GM18861 (cell line): ENCODE results near the gene FAM9A.
"Not testable (repeated sequence)": the region's sequence is repeated elsewhere in the genome, so short reads cannot be mapped to it uniquely, and the experiment has no call there.

Experiments used
- ATAC-seq: cut with Tn5 transposase; IDR thresholded peaks from one replicate; pipeline ENCODE4 v1.9.1; 2021; ENCODE audit not compliant: unreplicated experiment

The FAM9A gene

DNA sequence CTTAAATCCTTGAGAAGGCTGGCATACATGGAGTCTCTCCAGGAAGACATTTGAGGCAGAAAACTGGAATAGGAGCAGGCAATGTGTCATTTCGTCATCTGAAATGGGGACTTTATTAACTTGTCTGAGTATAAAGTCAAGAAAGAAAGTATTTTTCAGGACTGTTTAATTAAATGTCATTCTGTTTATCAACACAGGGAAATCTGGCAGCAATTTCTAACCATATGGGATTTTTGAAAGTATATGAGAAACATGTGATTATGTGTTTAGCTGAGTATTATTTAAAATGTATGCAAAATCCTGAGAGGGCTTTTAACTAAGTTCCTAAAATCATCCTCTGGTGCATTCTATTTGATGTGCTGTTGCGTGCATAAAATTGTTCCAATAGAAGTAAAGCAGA is 3.9 kb upstream of the FAM9A start:
- ATAC-seq: no peak

- ATAC-seq: no peak
Observed at GRCh38 chrX:8803326-8803725, 2.1 kb upstream of the FAM9A start.

DNA sequence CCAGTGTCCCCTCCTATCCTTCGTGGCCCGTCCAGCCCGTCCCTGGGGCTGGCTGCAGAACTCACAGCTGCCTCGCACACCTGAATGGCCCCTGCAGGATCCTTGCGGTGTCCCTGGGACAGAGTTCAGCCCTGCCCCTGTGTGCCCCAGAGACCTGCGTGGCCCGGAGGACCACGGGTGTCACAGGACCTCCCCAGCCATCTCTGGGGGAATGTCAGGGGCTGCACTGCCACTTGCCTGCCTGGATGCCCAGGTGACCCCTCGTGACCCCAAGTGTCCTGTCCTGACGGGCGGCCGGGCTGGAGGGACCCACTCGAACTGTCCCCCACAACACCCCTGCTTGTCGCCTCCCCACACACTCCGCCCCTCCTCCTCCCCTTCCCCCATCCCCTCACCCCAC is 832 bp downstream of the FAM9A start:
- not testable (repeated sequence) for ATAC-seq

DNA sequence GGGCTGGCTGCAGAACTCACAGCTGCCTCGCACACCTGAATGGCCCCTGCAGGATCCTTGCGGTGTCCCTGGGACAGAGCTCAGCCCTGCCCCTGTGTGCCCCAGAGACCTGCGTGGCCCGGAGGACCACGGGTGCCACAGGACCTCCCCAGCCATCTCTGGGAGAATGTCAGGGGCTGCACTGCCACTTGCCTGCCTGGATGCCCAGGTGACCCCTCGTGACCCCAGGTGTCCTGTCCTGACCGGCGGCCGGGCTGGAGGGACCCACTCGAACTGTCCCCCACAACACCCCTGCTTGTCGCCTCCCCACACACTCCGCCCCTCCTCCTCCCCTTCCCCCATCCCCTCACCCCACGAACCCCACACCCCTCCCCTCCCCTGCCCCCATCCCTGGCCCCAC is 1.9 kb downstream of the FAM9A start:
- not testable (repeated sequence) for ATAC-seq

DNA sequence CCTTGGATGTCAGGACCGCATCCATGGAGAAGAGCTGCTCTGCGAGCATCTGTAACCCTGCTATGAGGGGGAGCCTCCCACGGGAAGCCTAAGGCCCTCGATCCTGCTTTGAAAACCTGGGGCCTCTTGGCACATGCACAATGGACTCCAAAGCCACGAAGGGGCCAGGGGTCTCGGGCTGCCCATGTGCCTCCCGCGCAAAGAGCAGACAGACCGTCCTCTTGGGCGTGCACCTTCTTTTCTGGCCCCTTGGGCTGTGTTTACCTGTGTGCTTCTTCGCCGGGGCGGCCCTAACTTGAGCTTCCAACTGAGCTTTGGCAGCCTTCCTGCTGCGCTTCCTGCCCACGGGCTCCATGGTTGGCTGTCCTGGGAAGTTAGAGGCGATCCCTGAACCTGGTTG is 2.5 kb downstream of the FAM9A start:
- ATAC-seq: not testable (repeated sequence)

DNA sequence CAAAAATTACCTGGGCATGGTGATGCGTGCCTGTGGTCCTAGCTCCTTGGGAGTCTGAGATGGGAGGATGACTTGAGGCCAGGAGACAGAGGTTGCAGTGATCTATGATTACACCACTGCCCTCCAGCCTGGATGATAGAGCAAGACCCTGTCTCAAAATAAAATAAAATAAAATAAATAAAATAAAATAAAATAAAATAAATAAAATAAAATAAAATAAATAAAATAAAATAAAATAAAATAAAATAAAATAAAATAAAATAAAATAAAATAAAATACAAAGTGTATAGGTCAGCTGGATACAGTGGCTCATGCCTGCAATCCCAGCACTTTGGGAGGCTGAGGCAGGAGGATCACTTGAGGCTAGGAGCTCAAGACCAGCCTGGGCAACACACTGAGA is 14.1 kb downstream of the FAM9A start:
- not testable (repeated sequence) for ATAC-seq

GRCh38 chrX:8784162-8784561 is 17.0 kb downstream of the FAM9A start:
- no peak for ATAC-seq

- no peak for ATAC-seq
Observed at GRCh38 chrX:8783714-8784098, 17.5 kb downstream of the FAM9A start.

DNA sequence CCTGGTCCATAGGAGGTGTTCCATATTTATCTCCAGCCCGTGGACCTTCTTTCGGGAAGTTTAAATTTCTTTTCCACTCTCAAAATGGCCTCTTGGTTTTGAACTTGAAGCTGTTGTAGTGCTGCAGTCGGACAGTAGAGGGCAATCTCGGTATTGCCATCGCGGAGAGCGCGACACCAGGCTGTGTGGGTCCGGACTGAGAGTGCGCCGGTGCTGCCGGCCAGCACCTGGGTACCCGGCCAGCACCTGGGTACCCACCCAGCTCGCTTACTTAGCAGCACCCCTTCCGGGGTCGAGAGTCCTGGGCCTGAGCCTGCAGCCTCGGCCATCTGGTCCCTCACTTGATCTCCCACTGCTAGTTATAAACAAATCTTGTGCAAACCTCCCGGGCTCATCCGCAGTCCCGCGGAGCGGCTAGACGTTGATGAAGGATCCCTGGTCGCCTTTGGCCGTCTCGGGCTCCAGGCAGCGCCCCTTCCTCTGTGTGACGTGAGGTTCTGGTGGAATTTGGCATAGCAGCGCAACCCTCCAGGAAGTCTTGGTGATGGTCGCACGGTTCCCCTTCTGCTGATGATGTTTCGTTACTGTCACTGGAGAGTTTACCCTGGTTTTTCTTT is 18.0 kb downstream of the FAM9A start:
- ATAC-seq: no peak

- ATAC-seq: no peak
Observed at GRCh38 chrX:8782595-8782994, 18.6 kb downstream of the FAM9A start.

DNA sequence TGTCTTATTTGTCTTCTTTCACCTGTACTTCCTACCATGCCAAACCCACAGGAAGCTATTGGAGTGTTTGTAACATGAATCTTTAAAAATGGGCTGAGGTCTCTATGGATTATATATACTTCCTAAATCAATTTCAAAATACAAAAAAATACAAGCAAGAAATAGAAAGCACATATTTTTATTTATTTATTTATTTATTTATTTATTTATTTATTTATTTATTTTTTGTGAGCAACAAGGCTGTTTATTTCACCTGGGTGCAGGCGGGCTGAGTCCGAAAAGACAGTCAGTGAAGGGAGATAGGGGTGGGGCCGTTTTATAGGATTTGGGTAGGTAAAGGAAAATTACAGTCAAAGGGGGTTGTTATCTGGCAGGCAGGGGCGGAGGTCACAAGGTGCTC is 19.3 kb downstream of the FAM9A start:
- ATAC-seq: not testable (repeated sequence)

DNA sequence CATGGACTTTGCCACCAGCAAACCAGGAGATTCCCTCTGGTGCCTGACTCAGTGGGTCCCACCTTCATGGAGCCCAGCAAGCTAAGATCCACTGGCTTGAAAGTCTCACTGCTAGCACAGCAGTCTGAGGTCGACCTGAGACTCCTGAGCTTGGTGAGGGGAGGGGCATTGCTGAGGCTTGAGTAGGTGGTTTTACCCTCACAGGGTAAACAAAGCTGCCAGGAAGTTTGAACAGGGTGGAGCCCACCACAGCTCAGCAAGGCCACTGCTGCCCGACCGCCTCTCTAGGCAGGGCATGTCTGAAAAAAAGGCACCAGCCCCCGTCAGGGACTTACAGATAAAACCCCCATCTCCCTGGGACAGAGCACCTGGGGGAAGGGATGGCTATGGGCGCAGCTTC is 28.1 kb downstream of the FAM9A start:
- no peak for ATAC-seq

DNA sequence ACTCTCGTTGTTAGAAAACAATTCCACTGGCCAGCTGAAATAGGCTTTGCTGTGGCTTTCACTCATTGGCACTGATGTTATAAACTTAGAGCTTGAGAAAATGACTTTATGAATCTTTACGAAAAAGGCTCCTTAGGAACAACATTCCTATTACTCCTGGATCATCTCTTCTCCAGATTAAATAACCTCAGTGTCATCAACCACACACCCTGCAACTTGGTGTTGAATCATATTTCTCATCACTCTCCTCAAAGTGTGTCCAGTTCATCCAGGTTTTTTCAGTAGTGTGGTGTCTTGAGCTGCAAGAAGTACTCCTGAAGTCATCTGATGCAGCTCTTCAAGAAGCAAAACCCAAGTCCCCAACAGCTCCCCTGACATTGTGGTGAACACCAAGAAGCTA is 41.2 kb downstream of the FAM9A start:
- no peak for ATAC-seq

DNA sequence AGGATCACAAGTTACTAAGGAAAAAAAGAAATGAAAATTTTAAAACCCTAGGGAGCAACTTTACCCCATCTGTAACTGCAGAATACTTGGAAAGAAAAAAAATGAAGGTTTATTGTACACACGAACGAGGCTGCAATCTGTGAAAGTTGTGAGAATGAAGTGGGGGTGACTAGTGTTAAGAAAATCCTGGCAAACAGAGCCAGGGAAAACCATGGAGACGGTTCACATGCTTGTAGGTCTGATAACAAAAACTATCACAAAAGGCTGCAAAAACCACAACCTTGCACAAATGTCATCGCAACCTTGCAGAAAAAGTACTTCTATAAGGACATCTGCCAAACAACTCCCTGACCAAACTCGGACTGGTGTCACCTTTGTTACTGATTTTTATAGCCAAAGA is 42.5 kb downstream of the FAM9A start:
- not testable (repeated sequence) for ATAC-seq

DNA sequence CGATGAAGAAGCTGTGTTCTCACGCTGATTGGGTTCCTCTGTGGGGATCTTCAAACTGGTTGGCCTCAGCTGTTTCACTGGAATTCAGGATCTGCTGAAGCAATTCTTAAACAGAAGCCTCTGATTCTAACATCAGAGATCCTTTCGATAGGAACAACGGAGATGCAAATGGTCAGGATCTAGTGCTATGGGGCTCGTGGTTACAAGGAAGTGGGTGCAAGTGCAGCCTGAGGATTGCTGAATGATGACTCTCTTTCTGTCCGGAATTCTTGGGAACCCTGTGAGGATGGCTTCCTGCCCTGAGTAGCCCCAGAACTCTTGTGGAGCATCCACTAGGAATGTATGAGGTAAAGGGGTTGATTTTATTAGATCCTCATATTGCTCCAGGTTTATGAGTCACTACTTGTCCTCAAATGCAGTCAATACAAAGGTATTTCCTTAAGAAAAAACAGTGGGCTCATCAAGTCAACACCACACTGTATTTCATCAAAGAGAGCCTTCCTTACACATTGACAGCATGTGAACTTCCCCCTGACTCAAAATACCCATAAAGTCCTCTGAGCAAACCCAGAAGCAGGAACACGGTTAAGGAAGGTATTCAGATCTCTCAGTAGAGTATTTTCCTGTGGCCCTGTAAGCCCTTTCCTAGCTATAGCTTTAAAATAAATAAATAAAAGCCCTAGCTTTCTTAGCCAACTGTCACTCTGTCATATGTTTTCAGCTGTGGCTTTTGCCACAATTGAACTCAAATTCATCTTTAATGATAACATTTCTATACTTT is 43.4 kb downstream of the FAM9A start:
- not testable (repeated sequence) for ATAC-seq

DNA sequence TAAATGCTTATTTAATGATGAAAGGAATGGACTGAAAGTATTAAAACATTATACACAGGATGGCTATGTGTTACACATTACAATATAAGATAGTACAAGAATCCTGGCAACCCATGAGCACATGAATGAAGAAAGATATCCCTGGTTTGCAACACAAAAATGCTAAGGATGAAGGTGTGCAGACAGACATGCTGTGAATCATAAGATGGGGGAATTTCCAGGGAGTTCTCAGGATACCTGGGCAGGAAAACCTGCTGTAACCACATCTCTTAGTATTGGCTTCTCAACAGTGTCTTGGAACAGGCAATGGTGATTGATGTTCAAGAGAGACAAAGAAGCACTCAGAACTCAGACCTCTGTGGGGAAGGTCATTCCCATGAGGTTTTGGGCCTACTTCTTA is 45.4 kb downstream of the FAM9A start:
- ATAC-seq: no peak

DNA sequence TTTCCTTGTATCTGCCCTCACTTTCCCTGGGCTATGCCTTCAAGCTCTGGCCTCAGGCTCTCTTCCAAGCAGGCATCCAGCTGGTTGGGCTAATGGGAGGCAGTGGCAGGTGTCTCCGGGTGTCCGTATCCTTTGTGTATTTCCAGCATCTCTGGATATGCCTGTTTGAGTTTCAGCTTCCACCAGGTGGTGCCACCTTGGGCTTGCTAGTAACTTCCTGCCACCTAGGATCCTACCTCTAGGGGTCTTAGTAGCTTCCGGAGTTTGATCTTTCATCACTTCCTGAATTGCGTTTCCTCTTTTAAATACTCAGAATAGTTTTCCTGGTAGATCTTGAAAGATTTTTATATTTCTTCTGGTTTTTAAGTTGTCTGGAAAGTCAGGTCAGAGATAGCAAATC is 46.1 kb downstream of the FAM9A start:
- no peak for ATAC-seq

DNA sequence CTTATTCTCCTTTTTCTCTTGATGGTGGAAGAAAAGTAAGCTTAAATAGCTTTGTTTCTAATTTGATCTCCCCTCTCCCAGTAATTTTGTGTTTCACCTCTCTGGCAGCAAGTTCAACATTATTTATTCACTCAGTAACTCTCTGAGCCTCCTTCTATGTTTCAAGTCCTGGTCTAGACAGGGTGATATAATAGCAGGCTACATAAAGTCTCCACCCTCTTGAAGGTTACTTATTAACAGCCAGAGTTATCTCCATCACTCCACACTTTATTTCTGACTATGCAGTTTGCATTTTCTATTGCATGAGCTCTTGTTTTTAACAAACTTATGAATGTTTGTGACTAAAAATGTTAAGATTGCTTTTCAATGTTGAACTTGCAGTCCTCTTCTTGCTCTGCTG is 51.5 kb downstream of the FAM9A start:
- no peak for ATAC-seq

GRCh38 chrX:8748855-8749254 is 52.3 kb downstream of the FAM9A start:
- no peak for ATAC-seq

DNA sequence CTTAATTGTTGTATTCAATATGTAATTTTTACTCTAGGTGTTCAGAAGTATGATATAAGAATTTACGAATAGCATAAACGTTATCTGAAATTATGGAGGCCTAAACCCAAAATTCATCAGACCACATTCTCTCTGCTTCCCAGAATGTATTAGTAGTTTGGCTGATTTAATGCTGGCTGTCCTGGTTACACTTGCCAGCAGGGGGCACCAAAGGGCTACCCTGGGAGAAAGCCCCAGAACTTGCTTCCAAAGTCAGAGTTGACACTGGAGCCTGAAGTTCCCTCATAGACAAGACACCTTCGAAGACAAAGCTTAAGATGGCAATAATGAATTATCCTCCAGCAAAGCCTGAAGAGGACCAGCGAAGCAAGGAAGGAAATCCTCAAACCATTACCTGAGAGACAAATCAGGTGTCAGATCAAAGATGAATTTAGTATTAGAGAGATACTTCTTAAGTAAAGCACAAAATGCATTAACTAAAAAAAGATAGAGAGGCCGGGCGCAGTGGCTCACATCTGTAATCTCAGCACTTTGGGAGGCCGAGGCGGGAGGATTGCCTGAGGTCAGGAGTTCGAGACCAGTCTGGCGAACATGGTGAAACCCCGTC is 58.0 kb downstream of the FAM9A start:
- ATAC-seq: no peak

DNA sequence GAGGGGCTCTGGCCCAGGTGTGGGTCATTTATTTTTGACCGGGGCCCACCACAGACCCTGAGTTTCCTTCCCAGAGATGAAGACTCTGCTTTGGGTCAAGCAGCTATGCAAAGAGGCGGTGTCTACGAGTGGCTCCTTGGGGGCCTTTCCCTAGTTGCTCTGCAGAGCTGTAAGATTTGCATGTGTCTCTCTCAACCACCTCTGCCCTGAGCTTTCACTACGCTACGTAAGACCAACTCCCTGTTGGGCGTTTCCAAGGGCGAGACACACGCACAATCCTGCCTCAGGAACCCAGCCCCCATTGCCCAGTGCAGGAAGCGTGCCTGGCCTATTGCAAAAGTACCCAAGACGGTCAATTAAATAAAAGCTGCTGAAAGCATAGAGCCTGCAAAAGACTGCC is 59.2 kb downstream of the FAM9A start:
- ATAC-seq: no peak
